OCI-LY7 (cell line): ENCODE results near the gene TMEM89.

Experiments used
- EZH2phosphoT487 ChIP-seq: fragments of 200-600 bp; sonication (generic); IDR thresholded peaks from 2 replicates; pipeline ENCODE4 v1.6.1; 2018; ENCODE audit warnings: low read depth, borderline replicate concordance, mild to moderate bottlenecking, mixed run types, antibody characterized with exemption, low read length, moderate library complexity, mixed read lengths
- TF ChIP-seq, protein P1 (sequence below): fragments of 200-600 bp; sonication (generic); conservative IDR thresholded peaks from 2 replicates; pipeline ENCODE4 v1.5.1; 2014; ENCODE audit warnings: mild to moderate bottlenecking, antibody characterized with exemption, low read length, moderate library complexity, mixed read lengths

DNA sequence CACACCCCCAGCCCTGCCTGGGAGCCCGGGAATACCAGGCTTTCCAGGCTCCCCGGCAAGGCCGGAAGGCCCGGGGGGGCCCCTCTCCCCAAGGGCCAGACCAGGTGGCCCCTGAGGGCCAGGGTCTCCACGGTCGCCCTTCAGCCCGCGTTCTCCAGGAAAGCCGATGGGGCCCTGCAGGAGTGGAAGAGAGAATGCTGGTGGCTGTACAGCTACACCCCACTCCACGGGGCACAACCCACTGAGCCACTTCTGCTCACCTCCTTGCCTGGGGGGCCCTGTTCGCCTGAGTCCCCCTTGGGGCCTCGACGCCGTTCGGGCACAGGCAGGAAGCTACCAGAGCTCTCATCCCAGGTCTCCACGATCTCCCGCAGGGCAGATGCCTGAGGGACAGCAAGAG lies 46.2 kb downstream of the TMEM89 start:
- TF ChIP-seq, protein P1, sequence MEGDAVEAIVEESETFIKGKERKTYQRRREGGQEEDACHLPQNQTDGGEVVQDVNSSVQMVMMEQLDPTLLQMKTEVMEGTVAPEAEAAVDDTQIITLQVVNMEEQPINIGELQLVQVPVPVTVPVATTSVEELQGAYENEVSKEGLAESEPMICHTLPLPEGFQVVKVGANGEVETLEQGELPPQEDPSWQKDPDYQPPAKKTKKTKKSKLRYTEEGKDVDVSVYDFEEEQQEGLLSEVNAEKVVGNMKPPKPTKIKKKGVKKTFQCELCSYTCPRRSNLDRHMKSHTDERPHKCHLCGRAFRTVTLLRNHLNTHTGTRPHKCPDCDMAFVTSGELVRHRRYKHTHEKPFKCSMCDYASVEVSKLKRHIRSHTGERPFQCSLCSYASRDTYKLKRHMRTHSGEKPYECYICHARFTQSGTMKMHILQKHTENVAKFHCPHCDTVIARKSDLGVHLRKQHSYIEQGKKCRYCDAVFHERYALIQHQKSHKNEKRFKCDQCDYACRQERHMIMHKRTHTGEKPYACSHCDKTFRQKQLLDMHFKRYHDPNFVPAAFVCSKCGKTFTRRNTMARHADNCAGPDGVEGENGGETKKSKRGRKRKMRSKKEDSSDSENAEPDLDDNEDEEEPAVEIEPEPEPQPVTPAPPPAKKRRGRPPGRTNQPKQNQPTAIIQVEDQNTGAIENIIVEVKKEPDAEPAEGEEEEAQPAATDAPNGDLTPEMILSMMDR: no peak
- no peak for TF ChIP-seq EZH2phosphoT487
